Measurements from ENCODE around the gene BCHE.

Gene BCHE

DNA sequence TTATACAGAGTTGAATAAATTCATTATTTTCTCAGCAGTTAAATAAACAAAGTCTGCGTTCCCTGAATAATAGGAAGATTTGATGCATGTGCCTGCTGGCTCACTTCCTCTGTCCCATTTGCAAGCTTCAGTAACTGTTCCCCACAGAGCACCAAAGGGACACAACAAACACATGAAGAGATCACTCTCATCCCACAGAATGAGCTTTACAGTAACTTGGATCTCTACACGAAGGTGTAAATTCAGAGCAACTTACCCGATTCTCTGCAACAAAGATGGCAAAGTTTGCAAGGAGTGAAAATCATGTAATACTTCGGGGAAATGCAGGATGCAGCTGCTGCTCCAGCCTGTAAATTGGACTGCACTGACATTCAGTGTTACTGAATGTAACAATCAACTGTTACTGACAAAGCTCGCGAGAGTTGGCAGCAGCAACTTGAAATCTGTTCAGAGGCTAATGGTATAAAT, at the start of gene BCHE:
Gene BCHE, minus strand, starts transcription at position 366 of the 468 bp plus-strand sequence. CDS start 6,390 bp downstream, outside the sequence.
- no peak for DNase-seq (ENCODE audit: low read depth)

DNA sequence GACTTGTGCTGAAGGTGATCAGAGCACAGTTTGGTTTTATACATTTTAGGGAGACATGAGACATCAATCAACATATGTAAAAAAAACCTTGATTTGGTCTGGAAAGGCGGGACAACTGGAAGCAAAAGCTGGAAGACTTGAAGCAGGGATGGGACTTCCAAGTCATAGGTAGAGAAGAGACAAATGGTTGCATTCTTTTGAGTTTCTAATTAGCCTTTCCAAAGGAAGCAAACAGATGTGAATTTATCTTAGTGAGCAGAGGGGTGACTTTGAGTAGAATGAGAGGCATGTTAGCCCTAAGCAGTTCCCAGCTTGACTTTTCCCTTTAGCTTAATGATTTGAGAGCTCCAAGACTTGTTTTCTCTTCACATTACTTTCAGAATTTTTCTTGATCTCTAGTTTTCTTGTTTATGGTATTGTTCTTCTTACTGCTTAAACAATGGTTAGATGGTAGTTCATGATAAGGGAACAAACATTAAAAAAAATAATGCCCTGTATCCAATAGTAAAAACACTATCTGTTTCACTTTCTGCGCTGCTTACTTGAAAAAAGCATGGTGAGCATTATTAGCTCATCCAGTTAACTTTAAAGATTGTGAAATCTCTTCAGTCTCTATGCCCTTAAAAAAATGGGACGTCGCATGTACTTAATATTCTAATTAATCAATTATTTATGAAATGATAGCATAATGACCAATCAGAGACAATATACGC, 48.5 kb upstream of the BCHE start:
- no peak for DNase-seq (ENCODE audit: low read depth)

- DNase-seq (ENCODE audit: low read depth) = no peak
Measured at GRCh38 chr3:165884518-165884917, 47.3 kb upstream of the BCHE start.

GRCh38 chr3:165883863-165884478, 46.7 kb upstream of the BCHE start:
- no peak for DNase-seq (ENCODE audit: low read depth)

DNA sequence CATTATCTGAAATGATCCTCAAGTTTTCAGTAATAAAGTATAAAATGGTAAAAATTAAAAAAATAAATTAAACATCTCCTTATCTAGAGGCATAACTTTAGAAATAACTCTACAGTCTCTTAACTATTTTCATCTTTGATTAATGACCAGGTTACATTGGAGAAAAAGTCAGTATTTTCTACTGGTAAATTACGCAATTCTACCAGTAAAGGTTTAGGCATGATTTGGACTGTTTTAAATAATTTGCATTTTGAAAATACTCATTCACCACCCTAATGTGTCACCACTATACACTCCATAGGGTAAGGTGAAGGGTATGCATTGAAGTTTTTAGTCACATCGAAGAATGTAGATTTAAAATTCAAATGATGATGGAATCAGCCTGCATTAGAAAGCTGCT, 45.9 kb upstream of the BCHE start:
- DNase-seq (ENCODE audit: low read depth) = no peak

DNA sequence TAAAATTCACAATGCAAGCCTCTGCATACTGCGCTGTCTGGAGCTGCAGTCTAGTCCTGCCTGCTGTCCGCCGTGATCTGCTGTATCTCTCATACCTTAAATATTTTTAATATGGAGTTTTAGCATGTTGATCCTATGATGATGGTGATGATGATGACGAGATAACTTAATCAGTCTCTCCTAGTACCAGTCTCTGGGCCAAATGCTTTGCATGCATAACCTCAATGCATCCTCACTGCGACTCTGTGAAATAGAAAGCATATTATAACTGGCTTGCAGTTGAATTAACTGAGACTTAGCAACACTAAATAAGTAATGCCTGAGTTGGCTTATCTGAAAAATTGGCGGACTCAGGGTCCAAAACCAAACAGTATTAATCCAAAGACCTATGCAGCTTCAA, 38.4 kb upstream of the BCHE start:
- DNase-seq (ENCODE audit: low read depth) = no peak

DNA sequence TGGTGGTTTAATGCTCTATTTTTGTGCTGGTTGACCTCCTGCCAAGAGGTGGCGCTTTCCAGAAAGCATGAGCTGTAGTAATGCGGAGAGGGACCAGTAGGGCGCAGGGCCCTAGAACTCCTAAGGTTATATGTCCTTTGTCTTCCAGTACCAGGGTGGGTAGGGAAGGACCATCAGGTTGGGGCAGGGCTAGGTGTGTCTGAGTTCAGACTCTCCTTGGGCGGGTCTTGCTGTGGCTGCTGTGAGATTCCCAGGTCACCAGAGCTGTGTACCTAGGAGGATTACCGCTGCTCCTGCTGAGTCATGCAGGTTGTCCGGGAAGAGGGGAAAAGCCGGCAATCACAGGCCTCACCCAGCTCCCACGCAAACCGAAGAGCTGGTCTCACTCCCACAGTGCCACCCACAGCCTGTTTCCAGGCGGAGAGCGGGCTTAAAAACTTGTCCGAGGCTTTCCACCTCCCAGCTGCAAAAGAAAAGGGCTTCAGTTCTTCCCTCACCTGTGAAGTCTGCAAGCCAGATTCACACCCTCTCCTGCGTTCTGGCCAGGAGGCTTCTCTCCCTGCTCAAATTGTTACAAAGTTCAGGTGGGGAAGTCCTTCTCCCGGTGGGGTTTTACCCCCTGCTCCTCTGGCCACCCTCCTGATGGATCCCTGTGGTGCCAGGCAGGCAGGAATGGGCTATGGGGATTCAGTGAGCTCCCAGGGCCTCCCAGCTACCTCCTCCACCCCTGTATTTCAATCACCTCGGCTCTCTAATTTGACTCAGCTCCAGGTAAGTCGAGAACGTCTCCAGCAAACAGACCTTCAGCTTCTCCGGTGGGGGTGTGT, 37.7 kb upstream of the BCHE start:
- DNase-seq (ENCODE audit: low read depth) = no peak

DNA sequence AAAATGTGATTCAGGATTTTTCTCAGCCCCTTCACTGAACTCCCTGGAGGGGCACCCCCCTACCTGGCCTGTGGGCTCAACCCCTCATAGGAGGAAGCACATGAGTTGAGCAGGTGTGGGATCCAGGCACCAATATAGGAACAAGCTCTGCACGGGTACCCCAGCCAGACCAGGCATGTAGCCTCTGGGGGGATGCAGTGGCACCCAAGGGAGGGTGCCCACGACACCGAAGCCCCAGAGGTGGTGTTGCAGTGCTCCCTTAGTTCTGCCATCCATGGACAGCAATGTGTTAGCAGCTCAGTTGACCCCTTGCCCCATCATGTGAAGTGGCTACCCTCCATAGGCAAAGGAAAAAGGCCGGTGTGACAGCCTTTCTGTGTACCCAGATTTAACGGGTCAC, 30.9 kb upstream of the BCHE start:
- DNase-seq (ENCODE audit: low read depth) = no peak

DNA sequence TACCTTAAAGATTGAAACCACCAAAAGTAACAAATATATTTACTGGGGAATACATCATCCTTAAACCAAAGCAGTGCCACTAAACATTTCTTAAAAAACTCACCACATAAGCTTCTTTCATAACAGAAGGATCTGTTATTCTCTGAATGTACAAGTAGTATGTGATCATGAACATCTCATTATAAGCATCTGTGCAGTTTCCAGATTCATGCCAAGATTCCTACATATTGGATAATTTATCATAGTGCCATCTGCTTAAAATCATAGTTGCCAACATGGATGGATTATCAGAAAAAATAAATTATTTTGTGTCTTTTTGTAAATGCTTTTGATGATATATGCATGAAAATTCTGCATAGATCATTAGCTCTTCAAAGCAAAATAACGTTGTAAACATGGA, 21.8 kb upstream of the BCHE start:
- DNase-seq (ENCODE audit: low read depth) = no peak

DNA sequence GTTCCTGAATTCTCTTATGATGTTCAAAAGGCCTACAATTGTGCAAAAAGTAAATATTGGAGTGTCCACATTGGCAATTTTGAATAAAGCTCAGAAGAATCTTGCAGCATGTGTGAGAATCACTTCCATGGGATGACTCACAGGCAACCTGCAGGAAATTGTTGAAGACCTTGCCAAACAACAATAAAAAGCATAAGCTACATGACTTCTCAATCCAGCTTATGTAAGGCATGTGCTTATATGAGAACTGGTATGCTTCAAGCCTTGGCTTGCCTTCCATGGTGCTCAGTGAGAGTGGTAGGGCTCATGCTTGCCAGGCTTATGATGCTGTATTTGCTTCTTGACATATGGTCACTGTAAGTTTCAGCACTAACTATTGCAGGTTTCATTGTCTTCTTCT, 18.4 kb upstream of the BCHE start:
- no peak for DNase-seq (ENCODE audit: low read depth)

- DNase-seq (ENCODE audit: low read depth) = no peak
Measured at GRCh38 chr3:165854696-165855095, 17.5 kb upstream of the BCHE start.

DNA sequence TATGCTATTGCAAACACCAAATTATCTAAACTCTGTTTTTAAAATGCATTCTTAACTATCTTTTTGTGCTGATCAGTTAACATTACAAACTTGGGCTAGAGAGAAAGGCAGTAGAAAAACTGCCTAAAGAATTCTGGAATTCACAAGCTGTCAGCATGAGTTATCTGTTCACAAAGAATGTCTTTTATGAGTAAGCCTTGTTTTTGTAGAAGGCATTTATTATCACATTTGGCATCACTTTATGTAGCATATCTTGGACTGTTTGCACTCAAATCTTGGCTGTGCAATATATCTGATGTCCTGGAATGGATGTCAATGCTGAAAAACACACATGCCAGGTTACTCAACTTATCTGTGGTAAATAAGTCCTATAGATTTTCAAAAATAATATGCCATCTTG, 15.5 kb upstream of the BCHE start:
- no peak for DNase-seq (ENCODE audit: low read depth)

DNA sequence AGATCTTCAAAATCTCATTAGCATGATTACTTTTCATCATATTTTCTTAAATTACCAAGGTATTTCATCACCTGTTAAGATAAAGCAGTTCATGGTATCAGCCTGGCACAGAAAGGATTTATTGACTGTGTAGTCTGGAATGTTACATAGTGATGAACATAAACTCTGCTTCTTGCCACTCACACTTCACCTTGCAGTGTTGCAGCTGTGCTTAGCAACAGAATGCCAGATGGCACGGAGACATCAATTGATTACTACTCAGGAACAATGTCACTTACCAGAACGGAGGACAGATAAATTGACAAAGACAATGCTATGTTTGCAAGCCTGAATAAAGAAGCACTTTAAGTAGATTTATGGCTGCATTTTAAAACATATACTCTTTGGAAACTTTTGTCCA, 15.0 kb upstream of the BCHE start:
- no peak for DNase-seq (ENCODE audit: low read depth)

DNA sequence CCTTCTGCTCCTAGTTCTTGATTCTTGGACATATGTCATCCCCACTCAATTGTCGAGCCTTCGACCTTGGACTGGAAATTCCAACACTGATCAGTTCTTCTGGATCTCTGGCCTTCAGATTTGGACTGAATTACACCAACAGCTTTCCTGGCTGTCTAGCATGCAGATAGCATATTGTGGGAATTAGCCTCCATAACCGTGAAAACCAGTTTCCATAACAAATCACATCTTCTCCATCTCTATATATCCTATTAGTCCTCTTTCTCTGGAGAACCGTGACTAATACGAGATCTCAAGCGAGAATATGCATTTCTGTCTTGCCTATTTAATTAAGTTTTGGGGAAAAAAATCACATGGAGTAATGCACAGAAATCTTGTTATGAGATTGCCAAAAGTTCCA, 8.8 kb upstream of the BCHE start:
- no peak for DNase-seq (ENCODE audit: low read depth)

GRCh38 chr3:165839296-165840076, 2.3 kb upstream of the BCHE start:
- no peak for DNase-seq (ENCODE audit: low read depth)

DNA sequence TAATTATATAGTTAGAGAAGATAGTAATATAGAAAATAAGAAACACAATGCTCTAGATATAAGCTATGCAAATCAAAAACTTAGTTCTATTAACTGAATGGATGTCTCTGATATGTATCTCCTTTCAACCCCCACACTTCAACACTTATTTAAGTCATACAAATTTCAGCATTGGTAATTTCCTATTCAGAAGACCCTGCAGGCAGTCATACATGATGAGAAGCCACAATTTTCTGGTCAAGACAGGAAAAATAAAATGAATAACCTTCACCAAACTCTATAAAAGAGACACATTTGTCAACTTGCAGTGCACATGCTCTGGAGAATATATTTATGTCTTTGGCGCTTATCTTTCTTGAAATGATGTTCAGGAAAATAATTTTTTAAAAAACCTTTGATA, 578 bp upstream of the BCHE start:
- no peak for DNase-seq (ENCODE audit: low read depth)

DNA sequence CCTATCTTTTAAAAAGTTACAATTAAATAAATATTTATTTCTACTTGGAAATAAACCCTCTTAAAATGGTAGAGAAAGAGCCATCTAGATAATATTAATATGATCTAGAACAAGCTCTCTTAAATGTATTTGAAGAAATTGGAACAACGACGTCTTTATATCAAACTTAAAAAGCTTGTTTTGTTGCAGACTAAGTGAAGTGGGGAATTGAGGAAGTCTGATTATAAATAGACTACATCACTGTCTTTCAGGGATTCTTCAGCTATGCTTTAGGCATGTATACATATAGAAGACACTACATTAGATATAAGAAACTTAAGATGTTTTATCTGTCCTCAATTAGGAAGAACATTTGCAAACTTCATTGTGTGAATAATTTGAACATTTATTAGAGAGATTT, 1.8 kb downstream of the BCHE start:
- no peak for DNase-seq (ENCODE audit: low read depth)

- no peak for DNase-seq (ENCODE audit: low read depth)
Measured at GRCh38 chr3:165830746-165831145, 6.5 kb downstream of the BCHE start.

- DNase-seq (ENCODE audit: low read depth) = no peak
Measured at GRCh38 chr3:165827883-165828282, 9.3 kb downstream of the BCHE start.

DNA sequence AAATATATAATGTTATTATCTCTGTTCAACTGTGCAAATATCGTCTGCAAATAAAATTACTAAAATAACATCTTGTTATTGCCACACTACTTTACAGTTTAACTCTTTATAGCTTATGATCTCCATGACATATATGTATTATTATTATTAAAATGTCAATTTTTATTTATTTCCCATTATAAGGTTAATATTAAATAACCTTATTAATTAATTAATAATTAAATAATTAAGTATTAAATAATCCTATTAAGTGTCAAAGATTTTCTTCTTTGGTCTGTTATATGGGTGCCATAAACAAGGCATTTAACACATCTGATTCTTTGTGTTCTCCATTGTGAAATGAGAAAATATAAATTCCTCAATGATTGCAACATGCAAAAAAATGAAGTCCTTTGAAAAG, 10.0 kb downstream of the BCHE start:
- DNase-seq (ENCODE audit: low read depth) = no peak

DNA sequence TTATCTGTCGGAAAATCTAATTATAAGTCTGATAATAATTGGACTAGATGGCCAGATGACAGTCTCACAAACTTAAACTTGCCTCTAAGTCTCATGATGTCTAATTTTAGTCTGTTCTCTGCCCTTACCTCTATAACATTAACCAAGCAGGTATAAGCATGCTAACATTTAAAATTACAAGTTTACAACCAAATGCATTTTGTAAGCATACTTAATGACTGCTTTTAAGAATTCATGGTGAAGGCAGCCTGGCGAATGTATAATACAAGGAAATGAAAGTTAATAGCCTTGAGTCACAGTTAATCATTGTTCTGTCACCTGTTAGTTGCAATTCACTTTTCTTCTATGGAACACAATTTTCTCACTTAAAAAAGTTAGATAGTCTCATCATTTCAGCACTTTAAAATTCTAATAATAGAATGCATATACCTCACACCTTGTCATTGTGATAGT, 16.5 kb downstream of the BCHE start:
- DNase-seq (ENCODE audit: low read depth) = no peak

GRCh38 chr3:165817160-165817709, 20.0 kb downstream of the BCHE start:
- DNase-seq (ENCODE audit: low read depth) = no peak

All from non-pigmented ciliary epithelial cell (primary cell).